HG03060 (cell line): ENCODE data around the gene MROH8.

Source experiments
- ATAC-seq: cut with Tn5 transposase; IDR thresholded peaks from one replicate; pipeline ENCODE4 v1.9.1; 2021; ENCODE audit warnings: low read depth, moderate number of reproducible peaks; ENCODE audit not compliant: unreplicated experiment

Gene MROH8

GRCh38 chr20:37178839-37179682 lies at the start of gene MROH8, which contains the start of gene RPN2:
Gene MROH8 (minus strand): TSS chr20:37179548.
Gene RPN2 (plus strand): TSS chr20:37179330. CDS start chr20:37179357, 27 bp downstream.
- ATAC-seq, result peak; percentile 65

GRCh38 chr20:37228656-37229055 lies 49.3 kb upstream of the MROH8 start:
- no peak for ATAC-seq

GRCh38 chr20:37228082-37228481 lies 48.7 kb upstream of the MROH8 start:
- ATAC-seq, result no peak

DNA sequence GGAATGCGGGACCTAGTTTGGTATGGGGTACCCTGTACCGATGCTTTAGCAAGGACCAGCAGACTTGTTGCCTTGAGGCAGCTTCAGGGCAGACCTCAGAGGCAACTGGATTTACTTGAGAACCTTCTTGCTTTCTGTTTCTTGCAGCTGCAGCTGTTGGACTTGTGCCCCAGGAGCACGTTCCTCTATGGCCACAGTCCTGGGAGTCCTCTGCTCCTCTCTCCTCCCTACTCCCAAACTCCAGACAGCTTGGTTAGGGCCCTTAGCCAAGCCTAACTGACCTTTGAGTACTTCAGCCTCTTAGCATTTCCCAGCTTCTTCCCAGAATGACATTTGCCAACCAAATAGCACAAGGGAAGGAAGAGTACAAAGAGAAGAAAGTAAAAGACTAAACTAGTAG lies 47.5 kb upstream of the MROH8 start:
- ATAC-seq, result no peak

DNA sequence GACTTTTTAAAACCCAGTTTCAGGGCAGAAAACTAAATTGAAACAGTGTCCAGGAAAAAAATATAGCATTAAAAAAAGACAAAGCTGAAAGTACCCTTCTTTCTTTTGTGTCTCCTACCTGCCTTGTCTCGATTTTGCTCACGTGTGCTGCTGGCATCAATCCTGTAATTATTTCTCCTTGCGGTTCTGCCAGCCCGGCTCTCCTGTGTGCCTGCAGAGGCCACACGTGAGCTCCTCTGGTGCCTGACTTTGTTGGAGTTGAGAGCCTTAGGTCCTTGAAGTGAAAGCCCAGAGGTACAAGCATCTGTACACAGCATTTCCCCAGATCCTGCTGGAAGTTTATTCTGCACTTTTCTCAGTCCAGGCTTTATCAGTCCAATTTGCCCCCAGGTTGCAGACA lies 45.8 kb upstream of the MROH8 start:
- no peak for ATAC-seq

- ATAC-seq, result no peak
Observed at GRCh38 chr20:37223053-37223452, 43.7 kb upstream of the MROH8 start.

- ATAC-seq, result no peak
Observed at GRCh38 chr20:37222086-37222485, 42.7 kb upstream of the MROH8 start.

DNA sequence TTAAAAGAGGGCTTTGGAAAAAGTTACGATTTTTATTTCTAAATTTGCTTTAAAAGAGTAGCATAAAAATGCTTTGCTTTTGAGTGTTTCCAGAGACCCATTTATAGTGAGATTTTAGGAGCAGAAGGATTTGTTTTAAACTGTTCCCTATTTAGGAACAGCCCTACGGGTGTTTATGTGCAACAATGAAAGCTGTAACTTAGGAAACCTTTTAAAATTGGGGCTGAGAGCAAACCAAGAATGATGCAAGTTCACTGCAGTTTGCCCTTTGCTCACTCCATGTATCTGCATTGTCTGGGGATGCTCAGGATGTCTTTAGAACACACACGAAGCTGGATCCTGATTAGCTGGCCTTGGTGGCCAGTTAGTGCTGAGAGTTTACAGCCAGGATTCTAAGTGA lies 41.4 kb upstream of the MROH8 start:
- no peak for ATAC-seq

- no peak for ATAC-seq
Observed at GRCh38 chr20:37219751-37220668, 40.7 kb upstream of the MROH8 start.

DNA sequence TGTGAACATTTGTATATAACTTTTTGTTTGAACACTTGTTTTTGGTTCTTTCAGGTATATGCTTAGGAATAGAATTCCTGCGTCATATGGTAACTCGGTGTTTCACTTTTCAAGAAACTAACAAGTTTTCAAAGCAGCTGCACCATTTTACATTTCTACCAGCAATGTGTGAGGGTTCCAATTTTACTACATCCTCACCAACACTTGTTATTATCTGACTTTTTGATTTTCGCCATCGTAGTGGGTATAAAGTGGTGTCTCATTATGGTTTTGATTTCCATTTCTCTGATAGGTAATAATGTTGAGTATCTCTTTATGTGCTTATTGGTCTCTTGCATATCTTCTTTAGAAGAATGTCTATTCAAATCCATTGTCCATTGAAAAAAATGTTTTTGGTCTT lies 39.6 kb upstream of the MROH8 start:
- ATAC-seq, result no peak

DNA sequence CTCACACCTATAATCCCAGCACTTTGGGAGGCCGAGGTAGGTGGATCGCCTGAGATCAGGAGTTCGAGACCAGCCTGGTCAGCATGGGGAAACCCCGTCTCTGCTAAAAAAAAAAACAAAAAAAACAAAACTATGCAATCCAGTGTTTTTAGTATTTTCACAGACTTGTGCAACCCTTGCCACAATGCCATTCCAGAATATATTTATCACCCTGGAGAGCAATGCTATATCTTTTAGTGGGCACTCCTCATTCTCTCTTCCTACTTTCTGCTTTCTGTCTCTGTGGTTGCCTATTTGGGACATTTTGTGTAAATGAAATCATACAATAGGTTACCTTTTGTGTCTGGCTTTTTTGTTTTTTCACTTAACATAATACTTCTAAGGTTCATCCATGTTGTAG lies 39.1 kb upstream of the MROH8 start:
- no peak for ATAC-seq

DNA sequence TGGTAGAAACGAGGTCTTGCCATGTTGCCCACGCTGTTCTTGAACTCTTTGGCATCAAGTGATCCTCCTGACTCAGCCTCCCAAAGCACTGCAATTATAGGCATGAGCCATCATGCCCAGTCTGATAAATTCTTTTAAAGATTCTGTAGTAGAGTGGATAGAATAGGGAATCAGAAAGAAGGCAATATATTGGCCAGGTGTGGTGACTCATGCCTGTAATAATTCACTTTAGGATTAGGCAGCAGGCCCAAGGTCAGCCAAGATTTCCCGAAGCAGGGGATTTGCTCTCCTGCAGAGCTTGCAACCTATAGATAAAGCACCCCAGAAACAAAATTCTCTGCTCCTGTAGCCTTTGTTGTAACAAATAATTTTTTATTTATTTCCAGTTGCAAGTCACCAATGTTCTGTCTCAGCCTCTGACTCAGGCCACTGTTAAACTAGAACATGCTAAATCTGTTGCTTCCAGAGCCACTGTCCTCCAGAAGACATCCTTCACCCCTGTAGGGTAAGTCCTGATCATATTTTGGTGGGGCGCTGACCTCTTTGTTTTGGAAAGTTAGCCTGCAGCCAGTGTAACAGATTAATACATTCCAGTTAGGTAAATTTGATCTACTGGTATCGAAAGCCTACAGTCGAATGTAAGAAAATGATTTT lies 30.4 kb upstream of the MROH8 start:
- no peak for ATAC-seq

GRCh38 chr20:37209193-37209592 lies 29.8 kb upstream of the MROH8 start:
- no peak for ATAC-seq

- ATAC-seq, result no peak
Observed at GRCh38 chr20:37207171-37207570, 27.8 kb upstream of the MROH8 start.

- ATAC-seq, result no peak
Observed at GRCh38 chr20:37205794-37206193, 26.4 kb upstream of the MROH8 start.

GRCh38 chr20:37205130-37205529 lies 25.8 kb upstream of the MROH8 start:
- no peak for ATAC-seq

- no peak for ATAC-seq
Observed at GRCh38 chr20:37204056-37204455, 24.7 kb upstream of the MROH8 start.

GRCh38 chr20:37202267-37202943 lies 23.1 kb upstream of the MROH8 start:
- no peak for ATAC-seq

DNA sequence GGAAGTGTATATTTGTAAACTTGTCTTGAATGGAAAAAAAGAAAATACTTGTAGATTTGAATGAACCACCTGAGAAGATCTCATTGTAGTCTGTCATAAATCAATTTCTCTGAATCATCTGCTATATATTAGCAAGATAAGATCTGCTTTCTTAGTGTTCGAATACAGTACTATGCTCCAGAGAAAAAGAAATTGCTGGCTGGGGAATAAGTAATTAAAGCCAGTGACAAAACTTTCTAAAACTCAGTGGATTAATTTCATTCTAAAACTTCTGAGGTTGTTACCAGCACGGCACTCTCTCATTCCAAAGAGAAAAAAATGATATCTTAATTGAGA lies 22.4 kb upstream of the MROH8 start:
- ATAC-seq, result no peak
